MM.1S (cell line): ENCODE results near the gene TSPEAR.

Source experiments
- CTCF ChIP-seq: fragments of 300-600 bp; sonication (generic); IDR thresholded peaks from 2 replicates; pipeline ENCODE4 v1.5.1; 2016; ENCODE audit warnings: antibody characterized with exemption, low read length, mixed read lengths
- EZH2phosphoT487 ChIP-seq: fragments of 300-600 bp; sonication (generic); IDR thresholded peaks from 2 replicates; pipeline ENCODE4 v1.6.1; 2018; ENCODE audit warnings: antibody characterized with exemption, low read length

DNA sequence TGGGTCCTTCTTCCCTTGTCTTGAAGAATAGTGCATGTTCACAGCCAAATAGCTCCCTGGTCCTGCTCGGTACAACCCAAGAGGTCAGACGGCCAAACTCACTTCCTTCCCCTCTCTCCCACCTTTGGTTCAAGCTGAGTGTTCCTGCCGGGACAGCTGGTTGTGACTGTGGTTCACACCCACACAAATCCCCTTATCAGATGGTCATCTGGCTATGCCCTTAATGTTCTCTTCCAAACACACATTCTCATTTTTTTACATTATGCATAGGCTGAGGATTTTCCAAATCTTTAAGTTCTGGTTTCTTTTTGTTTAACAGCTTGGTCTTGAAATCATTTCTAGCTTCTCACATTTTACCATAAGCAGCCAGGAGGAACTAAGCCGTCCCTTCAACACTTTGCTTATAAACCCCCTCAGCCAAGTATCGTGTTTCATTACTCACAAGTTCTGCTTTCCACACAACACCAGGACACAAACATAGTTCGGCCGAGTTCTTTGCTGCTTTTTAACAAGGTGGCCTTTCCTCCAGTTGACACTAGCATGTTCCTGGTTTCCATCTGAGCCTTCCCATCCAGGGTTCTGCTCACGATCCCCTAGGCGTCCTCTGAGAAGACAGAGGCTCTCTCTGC lies 19.7 kb upstream of the TSPEAR start:
- TF ChIP-seq EZH2phosphoT487 (no peak), CTCF (no peak)
